ENCODE data around the gene MTCL3.
A peak's percentile ranks its signal among the peaks of the same experiment; 100 is the strongest.

- TF ChIP-seq YY1 (IDR thresholded peaks at IDR 0.05; ENCODE audit: low read depth) (no peak), FOXM1 (IDR thresholded peaks at IDR 0.05; ENCODE audit: borderline replicate concordance, low read depth) (no peak), CREB1 (IDR thresholded peaks at IDR 0.05; ENCODE audit: low read depth) (no peak), REST (IDR thresholded peaks at IDR 0.05; ENCODE audit: low read depth) (no peak), CEBPB (IDR thresholded peaks at IDR 0.05) (no peak), EP300 (IDR thresholded peaks at IDR 0.05; ENCODE audit: borderline replicate concordance) (no peak), EGR1 (IDR thresholded peaks at IDR 0.05) (no peak), MAX (IDR thresholded peaks at IDR 0.05) (no peak), RAD21 (IDR thresholded peaks at IDR 0.05; ENCODE audit: low read depth) (peak; percentile 45; the same call in 1 of the 2 replicates), NFIC (IDR thresholded peaks at IDR 0.05) (no peak), TAF1 (IDR thresholded peaks at IDR 0.05; ENCODE audit: low read depth) (no peak), ZBTB7A (IDR thresholded peaks at IDR 0.05; ENCODE audit: low read depth) (no peak)
These were observed 35.4 kb upstream of the MTCL3 start for GRCh38 chr6:127554435-127555006.

Measured in Ishikawa (cell line).